A549 (cell line): Measurements from ENCODE around the gene TTLL13. TPM values are rescaled to one million over a fixed set of nuclear protein-coding genes. Genes with fewer than 3 reads are reported as not detected.
"Not testable (repeated sequence)": the region's sequence is repeated elsewhere in the genome, so short reads cannot be mapped to it uniquely, and the experiment has no call there.

Source experiments
- ATAC-seq, 2 experiments: fragments of 200-7000 bp in 1 of 2; fragments of >200 bp in 1 of 2; cut with Nextera tagmentation in 1 of 2; cut with Tn5 transposase in 1 of 2; 3 replicates each; pipeline versions ENCODE4 v1.8.0 to v1.9.1; 2018 to 2020; ENCODE audit warnings: mild to moderate bottlenecking in 1 of 2, moderate library complexity in 1 of 2
- CTCF ChIA-PET: fragments of 300-600 bp; sonication (Branson Sonifier 250); formaldehyde crosslinking; extraction: SDS; loops from one replicate; lab custom pipeline; 2021; ENCODE audit warnings: antibody characterized with exemption, inconsistent platforms; lab: Yijun Ruan, JAX
- POLR2A ChIA-PET: fragments of 350-600 bp; formaldehyde crosslinking; extraction: SDS; loops from one replicate; lab custom pipeline; 2021; ENCODE audit warnings: antibody characterized with exemption, inconsistent platforms; lab: Yijun Ruan, JAX
- DNase-seq, 2 experiments: peaks; one replicate each; pipeline versions ENCODE4 v3.0.0 to v3.0.0-alpha.2; 2011 to 2016; ENCODE audit warnings: low read depth in 1 of 2, low spot score in 1 of 2
- FAIRE-seq: peaks from 2 replicates; lab custom pipeline; 2011; peaks lifted over from hg19 to GRCh38; lab: Jason Lieb, UNC
- H3K27ac ChIP-seq, 2 experiments: fragments of >200 bp; sonication (Bioruptor Twin); formaldehyde crosslinking; 3 replicates each; pipeline ENCODE4 v1.5.1; 2016 to 2017
- H3K4me1 ChIP-seq: fragments of >200 bp; sonication (Bioruptor Twin); formaldehyde crosslinking; 3 replicates; pipeline ENCODE4 v1.6.1; 2016
- H3K4me2 ChIP-seq: fragments of >200 bp; sonication (Bioruptor Twin); formaldehyde crosslinking; 3 replicates; pipeline ENCODE4 v1.6.1; 2016
- H3K4me3 ChIP-seq: fragments of >200 bp; sonication (Bioruptor Twin); formaldehyde crosslinking; 3 replicates; pipeline ENCODE4 v1.5.1; 2016
- H3K9me3 ChIP-seq: fragments of >200 bp; sonication (Bioruptor Twin); formaldehyde crosslinking; 3 replicates; pipeline ENCODE4 v1.6.1; 2016
- CHD4 ChIP-seq: fragments of 200-600 bp; sonication (generic); IDR thresholded peaks from 2 replicates; pipeline ENCODE4 v1.6.1; 2016; ENCODE audit warnings: antibody characterized with exemption, mild to moderate bottlenecking, borderline replicate concordance
- EHF ChIP-seq: fragments of 250-450 bp; sonication (Bioruptor Pico); IDR thresholded peaks from 2 replicates; pipeline ENCODE4 v1.5.0; 2020; ENCODE audit warnings: mild to moderate bottlenecking
- EP300 ChIP-seq, 2 experiments: fragments of >200 bp; sonication (Bioruptor Twin); formaldehyde crosslinking; IDR thresholded peaks; 2 replicates in 1 of 2; 3 replicates in 1 of 2; pipeline ENCODE4 v1.6.1; 2016 to 2017
- FOXS1 ChIP-seq: fragments of 250-450 bp; sonication (Bioruptor Pico); IDR thresholded peaks from 2 replicates; pipeline ENCODE4 v1.5.0; 2020; ENCODE audit warnings: mild to moderate bottlenecking, moderate library complexity
- HEYL ChIP-seq: fragments of 250-450 bp; sonication (Bioruptor Pico); IDR thresholded peaks from 2 replicates; pipeline ENCODE4 v1.8.0; 2021; ENCODE audit warnings: mild to moderate bottlenecking, moderate library complexity
- HOXB13 ChIP-seq: fragments of 250-450 bp; sonication (Bioruptor Pico); IDR thresholded peaks from 2 replicates; pipeline ENCODE4 v1.5.0; 2020; ENCODE audit warnings: low read depth, mild to moderate bottlenecking, moderate library complexity
- HOXB5 ChIP-seq: fragments of 250-450 bp; sonication (Bioruptor Pico); IDR thresholded peaks from 2 replicates; pipeline ENCODE4 v1.5.0; 2020; ENCODE audit warnings: mild to moderate bottlenecking, moderate library complexity
- JUNB ChIP-seq: fragments of >200 bp; sonication (Bioruptor Twin); formaldehyde crosslinking; IDR thresholded peaks from 2 replicates; pipeline ENCODE4 v1.6.1; 2016
- NPAS2 ChIP-seq: fragments of 250-450 bp; sonication (Bioruptor Pico); IDR thresholded peaks from 2 replicates; pipeline ENCODE4 v1.8.0; 2022; ENCODE audit warnings: mild to moderate bottlenecking, moderate library complexity, borderline replicate concordance
- NR3C1 ChIP-seq: fragments of >200 bp; sonication (Bioruptor Twin); formaldehyde crosslinking; IDR thresholded peaks from 3 replicates; pipeline ENCODE4 v1.6.1; 2017
- PHF8 ChIP-seq: fragments of 200-600 bp; sonication (generic); IDR thresholded peaks from 2 replicates; pipeline ENCODE4 v1.6.1; 2016; ENCODE audit warnings: low read depth, mild to moderate bottlenecking, antibody characterized with exemption, moderate library complexity, borderline replicate concordance
- POLR2A ChIP-seq: IDR thresholded peaks from 2 replicates; pipeline ENCODE4 v1.6.1; 2012; ENCODE audit warnings: mild to moderate bottlenecking, low read length
- RCOR1 ChIP-seq: fragments of 150-350 bp; IDR thresholded peaks from 2 replicates; pipeline ENCODE4 v1.6.1; 2014; ENCODE audit warnings: antibody characterized with exemption, low read length, low read depth
- TP53 ChIP-seq: fragments of 250-450 bp; sonication (Bioruptor Pico); IDR thresholded peaks from 2 replicates; pipeline ENCODE4 v1.5.0; 2021; ENCODE audit warnings: mild to moderate bottlenecking, moderate library complexity
- USF2 ChIP-seq: fragments of 450-650 bp; IDR thresholded peaks from 2 replicates; pipeline ENCODE4 v1.6.1; 2014; ENCODE audit warnings: antibody characterized with exemption
- ZC3H11A ChIP-seq: fragments of 450-650 bp; IDR thresholded peaks from 2 replicates; pipeline ENCODE4 v1.6.1; 2014; ENCODE audit warnings: antibody characterized with exemption, mild to moderate bottlenecking
- WGBS: methylation state at CpG from one replicate; pipeline ENCODE4 v1.1.6; 2017; ENCODE audit errors: missing lambda C conversion rate; 5-methylcytosine and 5-hydroxymethylcytosine counted together
- polyA plus RNA-seq, 4 experiments: library from polyadenylated mRNA; depleted of rRNA in 3 of 4; stranded (reverse); fragments of >200 nt; fragmentation: RNase III in 1 of 4; extraction: RNeasy Plus Mini Kit Qiagen cat#74134 plus additional on column Dnase treatment in 1 of 4; gene quantifications; 2 replicates in 3 of 4; 3 replicates in 1 of 4; pipeline ENCODE4 v1.2.3, GENCODE V29; 2011 to 2017
- TF ChIP-seq, protein P1 (sequence below): IDR thresholded peaks from 2 replicates; pipeline ENCODE4 v1.6.1; 2012
- TF ChIP-seq, protein P2 (sequence below): fragments of 200-600 bp; sonication (generic); IDR thresholded peaks from 2 replicates; pipeline ENCODE4 v1.6.1; 2016; ENCODE audit warnings: antibody characterized with exemption, mild to moderate bottlenecking, moderate library complexity
- TF ChIP-seq, protein P3 (sequence below): fragments of >200 bp; sonication (Bioruptor Twin); formaldehyde crosslinking; IDR thresholded peaks from 2 replicates; pipeline ENCODE4 v1.6.1; 2016
- TF ChIP-seq, protein P4 (sequence below): IDR thresholded peaks from 2 replicates; pipeline ENCODE4 v1.6.1; 2012

Gene TTLL13
- polyA plus RNA-seq, 2 of the 4 experiments (the other 2 are of a cell fraction): 0.17 to 0.61 TPM

- ATAC-seq, H3K27ac ChIP-seq, DNase-seq, POLR2A ChIA-PET, H3K4me1 ChIP-seq, H3K4me3 ChIP-seq, H3K4me2 ChIP-seq, FAIRE-seq: not testable (repeated sequence)
- H3K9me3 ChIP-seq: peaks cover 14% of the 10 kb centered on the region
- CTCF ChIA-PET: interaction anchor here (0.8 to 2.8 kb wide), 8 partner anchors 10 to 590 kb away, joined by 3 to 16 read pairs (median 4); no protein-coding TSS in a partner anchor
- 27% methylated on average over 4 of the region's 4 CpGs for WGBS
- TF ChIP-seq USF2: peak; percentile 39; the same call in 1 of the 2 replicates
Measured at GRCh38 chr15:90296316-90296884, 47.0 kb downstream of the TTLL13 start.

- H3K4me1 ChIP-seq: no peaks in the 10 kb centered on the region
- no peak overlapping the region for H3K4me3 ChIP-seq
- peaks cover 14% of the 10 kb centered on the region for H3K9me3 ChIP-seq
- ChIA-PET CTCF (interaction anchor here (0.9 to 2.8 kb wide), 3 partner anchors 11 to 185 kb away, joined by 3 to 16 read pairs (median 16); no protein-coding TSS in a partner anchor), POLR2A (no interaction called here)
- H3K4me2 ChIP-seq: no peak overlapping the region
- TF ChIP-seq ZC3H11A (no peak), HOXB13 (CRISPR knock-in tag) (no peak), NPAS2 (CRISPR knock-in tag) (no peak), FOXS1 (no peak), JUNB (no peak), HEYL (CRISPR knock-in tag) (no peak), CHD4 (no peak), POLR2A (no peak), RCOR1 (no peak), PHF8 (no peak)
- TF ChIP-seq, protein P1, sequence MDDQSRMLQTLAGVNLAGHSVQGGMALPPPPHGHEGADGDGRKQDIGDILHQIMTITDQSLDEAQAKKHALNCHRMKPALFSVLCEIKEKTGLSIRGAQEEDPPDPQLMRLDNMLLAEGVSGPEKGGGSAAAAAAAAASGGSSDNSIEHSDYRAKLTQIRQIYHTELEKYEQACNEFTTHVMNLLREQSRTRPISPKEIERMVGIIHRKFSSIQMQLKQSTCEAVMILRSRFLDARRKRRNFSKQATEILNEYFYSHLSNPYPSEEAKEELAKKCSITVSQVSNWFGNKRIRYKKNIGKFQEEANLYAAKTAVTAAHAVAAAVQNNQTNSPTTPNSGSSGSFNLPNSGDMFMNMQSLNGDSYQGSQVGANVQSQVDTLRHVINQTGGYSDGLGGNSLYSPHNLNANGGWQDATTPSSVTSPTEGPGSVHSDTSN: no peak
- TF ChIP-seq, protein P2, sequence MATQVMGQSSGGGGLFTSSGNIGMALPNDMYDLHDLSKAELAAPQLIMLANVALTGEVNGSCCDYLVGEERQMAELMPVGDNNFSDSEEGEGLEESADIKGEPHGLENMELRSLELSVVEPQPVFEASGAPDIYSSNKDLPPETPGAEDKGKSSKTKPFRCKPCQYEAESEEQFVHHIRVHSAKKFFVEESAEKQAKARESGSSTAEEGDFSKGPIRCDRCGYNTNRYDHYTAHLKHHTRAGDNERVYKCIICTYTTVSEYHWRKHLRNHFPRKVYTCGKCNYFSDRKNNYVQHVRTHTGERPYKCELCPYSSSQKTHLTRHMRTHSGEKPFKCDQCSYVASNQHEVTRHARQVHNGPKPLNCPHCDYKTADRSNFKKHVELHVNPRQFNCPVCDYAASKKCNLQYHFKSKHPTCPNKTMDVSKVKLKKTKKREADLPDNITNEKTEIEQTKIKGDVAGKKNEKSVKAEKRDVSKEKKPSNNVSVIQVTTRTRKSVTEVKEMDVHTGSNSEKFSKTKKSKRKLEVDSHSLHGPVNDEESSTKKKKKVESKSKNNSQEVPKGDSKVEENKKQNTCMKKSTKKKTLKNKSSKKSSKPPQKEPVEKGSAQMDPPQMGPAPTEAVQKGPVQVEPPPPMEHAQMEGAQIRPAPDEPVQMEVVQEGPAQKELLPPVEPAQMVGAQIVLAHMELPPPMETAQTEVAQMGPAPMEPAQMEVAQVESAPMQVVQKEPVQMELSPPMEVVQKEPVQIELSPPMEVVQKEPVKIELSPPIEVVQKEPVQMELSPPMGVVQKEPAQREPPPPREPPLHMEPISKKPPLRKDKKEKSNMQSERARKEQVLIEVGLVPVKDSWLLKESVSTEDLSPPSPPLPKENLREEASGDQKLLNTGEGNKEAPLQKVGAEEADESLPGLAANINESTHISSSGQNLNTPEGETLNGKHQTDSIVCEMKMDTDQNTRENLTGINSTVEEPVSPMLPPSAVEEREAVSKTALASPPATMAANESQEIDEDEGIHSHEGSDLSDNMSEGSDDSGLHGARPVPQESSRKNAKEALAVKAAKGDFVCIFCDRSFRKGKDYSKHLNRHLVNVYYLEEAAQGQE: no peak
- ATAC-seq: no peak
- no peak overlapping the region for H3K27ac ChIP-seq
- no peak for DNase-seq
- no peak for FAIRE-seq
- WGBS: 94% methylated on average over 4 of the region's 4 CpGs
Measured at GRCh38 chr15:90297021-90297420, 47.7 kb downstream of the TTLL13 start.

DNA sequence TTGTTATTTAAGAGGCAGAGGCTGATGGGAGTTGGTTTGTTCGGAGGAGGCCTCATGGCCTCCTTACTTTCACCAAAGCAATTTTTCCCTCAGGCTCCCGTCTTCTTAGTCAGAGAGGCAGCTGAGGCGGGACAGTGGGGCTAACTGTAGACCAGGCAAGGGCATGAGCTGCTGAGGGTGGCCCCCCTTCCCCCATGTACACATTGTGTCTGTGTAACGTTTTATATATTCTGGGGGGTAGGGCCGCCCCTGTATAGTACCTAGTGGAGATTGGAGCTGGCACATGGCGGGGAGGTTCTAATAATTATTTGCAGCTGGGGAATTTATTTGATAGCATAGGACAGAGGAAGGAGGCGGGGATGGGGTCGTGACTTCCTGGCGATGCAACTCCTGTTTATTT, 51.2 kb downstream of the TTLL13 start:
- H3K4me2 ChIP-seq: no peak overlapping the region
- H3K9me3 ChIP-seq: peaks cover 14% of the 10 kb centered on the region
- FAIRE-seq (no peak), ATAC-seq (peak in 1 of 2 experiments; percentile 45; a peak in 3 of 6 replicates), DNase-seq (no peak)
- TF ChIP-seq EHF (no peak), EP300 (IDR thresholded peaks at IDR 0.05) (no peak), NR3C1 (no peak), POLR2A (no peak), TP53 (CRISPR knock-in tag) (no peak), HOXB5 (CRISPR knock-in tag) (no peak), HEYL (CRISPR knock-in tag) (no peak)
- TF ChIP-seq, protein P2: no peak
- TF ChIP-seq, protein P3, sequence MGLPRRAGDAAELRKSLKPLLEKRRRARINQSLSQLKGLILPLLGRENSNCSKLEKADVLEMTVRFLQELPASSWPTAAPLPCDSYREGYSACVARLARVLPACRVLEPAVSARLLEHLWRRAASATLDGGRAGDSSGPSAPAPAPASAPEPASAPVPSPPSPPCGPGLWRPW: no peak
- TF ChIP-seq, protein P4, sequence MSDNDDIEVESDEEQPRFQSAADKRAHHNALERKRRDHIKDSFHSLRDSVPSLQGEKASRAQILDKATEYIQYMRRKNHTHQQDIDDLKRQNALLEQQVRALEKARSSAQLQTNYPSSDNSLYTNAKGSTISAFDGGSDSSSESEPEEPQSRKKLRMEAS: no peak
- ChIA-PET CTCF (interaction anchor here (0.9 to 8.2 kb wide), 27 partner anchors 9 to 633 kb away, joined by 3 to 104 read pairs (median 4); partner anchors contain the start of genes HDDC3 and NGRN), POLR2A (no interaction called here)
- peak overlapping the region in 1 of 2 experiments; percentile 71; a peak in 2 of 6 replicates for H3K27ac ChIP-seq
- no peak overlapping the region for H3K4me3 ChIP-seq
- H3K4me1 ChIP-seq: no peaks in the 10 kb centered on the region
- 87% methylated on average over 9 of the region's 9 CpGs for WGBS
